Measurements from ENCODE around the gene FBXO46. TPM values are rescaled to one million over a fixed set of nuclear protein-coding genes. Genes with fewer than 3 reads are reported as not detected.

The FBXO46 gene
- total and polyA plus RNA-seq, 12 donors = 5.2 to 13.5 (median 9.1) TPM

- peak overlapping the region in 5 of 10 donors; percentile 20 to 90 (median 36) for H3K4me3 ChIP-seq
- intact Hi-C loops (cut with DNase I) = no loop called here
Observed at GRCh38 chr19:45763691-45764294, 33.1 kb upstream of the FBXO46 start.

GRCh38 chr19:45762870-45763631 is 32.4 kb upstream of the FBXO46 start:
- TF ChIP-seq CTCF (IDR thresholded peaks at IDR 0.05) = no peak
- ATAC-seq = no peak
- H3K27ac ChIP-seq = peak overlapping the region in 1 of 10 donors; percentile 97
- WGBS, 2 donors = 90 to 93% methylated on average over 15 of the region's 15 CpGs
- H3K9me3 ChIP-seq = no peaks in the 10 kb centered on the region
- peaks cover 0 to 4% (median 0%) of the 10 kb centered on the region in 9 donors for H3K36me3 ChIP-seq
- intact Hi-C loops (cut with DNase I) = no loop called here
- DNase-seq = no peak
- H3K4me3 ChIP-seq = no peak overlapping the region
- H3K27me3 ChIP-seq = peaks cover 0 to 52% (median 0%) of the 10 kb centered on the region in 7 donors
- H3K4me1 ChIP-seq = peaks cover 33 to 49% (median 44%) of the 10 kb centered on the region in 9 donors

More at GRCh38 chr19:45763691-45764294, 33.1 kb upstream of the FBXO46 start:
- H3K36me3 ChIP-seq = peaks cover 0 to 4% (median 0%) of the 10 kb centered on the region in 9 donors
- TF ChIP-seq CTCF (IDR thresholded peaks at IDR 0.05) = no peak
- peaks cover 33 to 49% (median 44%) of the 10 kb centered on the region in 9 donors for H3K4me1 ChIP-seq
- no peaks in the 10 kb centered on the region for H3K9me3 ChIP-seq
- peak overlapping the region; percentile 83 to 100 (median 96) for H3K27ac ChIP-seq
- peaks cover 0 to 55% (median 0%) of the 10 kb centered on the region in 7 donors for H3K27me3 ChIP-seq
- DNase-seq (peak in 1 of 2 donors; percentile 24), ATAC-seq (no peak)
- WGBS, 2 donors = 36 to 46% methylated on average over 27 of the region's 27 CpGs

- Histone ChIP-seq H3K36me3 (peaks cover 0 to 4% (median 0%) of the 10 kb centered on the region in 9 donors), H3K4me1 (peaks cover 31 to 40% (median 32%) of the 10 kb centered on the region in 9 donors), H3K4me3 (no peak overlapping the region), H3K9me3 (no peaks in the 10 kb centered on the region), H3K27me3 (peaks cover 0 to 38% (median 0%) of the 10 kb centered on the region in 7 donors), H3K27ac (no peak overlapping the region)
- no peak for ATAC-seq
- WGBS, 2 donors = 68 to 77% methylated on average over 17 of the region's 17 CpGs
- TF ChIP-seq CTCF (IDR thresholded peaks at IDR 0.05) = no peak
- intact Hi-C loops (cut with DNase I) = no loop called here
- DNase-seq = no peak
Observed at GRCh38 chr19:45761714-45762113, 31.0 kb upstream of the FBXO46 start.

GRCh38 chr19:45758921-45759320 is 28.2 kb upstream of the FBXO46 start:
- WGBS, 2 donors = 84 to 90% methylated on average over 9 of the region's 9 CpGs
- H3K27ac ChIP-seq = no peak overlapping the region
- H3K9me3 ChIP-seq = no peaks in the 10 kb centered on the region
- intact Hi-C loops (cut with DNase I) = no loop called here
- ATAC-seq (no peak), DNase-seq (no peak)
- no peak overlapping the region for H3K4me3 ChIP-seq
- peaks cover 0 to 11% (median 0%) of the 10 kb centered on the region in 7 donors for H3K27me3 ChIP-seq
- peaks cover 3 to 12% (median 4%) of the 10 kb centered on the region in 9 donors for H3K4me1 ChIP-seq
- no peak for TF ChIP-seq CTCF (IDR thresholded peaks at IDR 0.05)
- no peaks in the 10 kb centered on the region for H3K36me3 ChIP-seq

Data from heart right ventricle (tissue), 16 donors.